ENCODE measurements around the gene RPL22.

DNA sequence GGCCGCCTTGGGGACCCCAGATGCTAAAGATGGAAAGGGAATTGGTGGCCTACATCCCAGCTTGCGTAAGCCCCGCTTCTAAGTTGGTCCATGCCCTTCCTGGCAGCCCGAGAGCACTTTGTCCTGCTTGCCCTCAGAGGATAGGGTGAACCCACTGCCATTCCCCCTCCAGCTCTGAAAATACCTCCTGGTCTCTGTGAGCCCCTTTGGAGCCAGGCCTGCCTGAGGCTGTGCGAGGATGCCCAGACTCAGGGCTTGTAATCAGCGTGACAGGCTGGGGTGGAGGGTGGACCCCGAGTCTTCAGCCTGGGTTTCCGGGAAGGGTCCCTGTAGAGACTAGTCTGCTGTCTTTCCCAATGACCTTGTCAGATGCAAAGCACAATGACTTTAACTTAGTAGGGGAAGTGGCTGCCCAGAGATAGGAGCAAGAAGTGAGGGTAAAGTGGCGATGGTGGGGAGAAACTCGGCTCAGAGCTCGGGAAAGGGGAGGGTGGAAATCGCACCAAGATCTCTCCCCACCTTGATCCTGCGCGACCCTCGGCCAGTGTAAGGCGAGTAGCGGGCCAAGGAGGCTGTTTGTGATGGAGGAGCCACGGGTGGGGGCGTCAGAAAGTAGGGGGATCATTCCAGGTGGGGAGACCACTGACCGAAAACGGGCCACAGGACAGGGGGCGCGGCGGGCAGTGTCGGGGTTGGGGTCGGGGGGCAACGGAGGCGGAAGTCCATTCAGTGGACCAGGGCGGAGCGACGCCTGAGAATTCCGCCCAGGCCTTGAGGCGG, 41.9 kb upstream of the RPL22 start:
- TF ChIP-seq, protein P1, sequence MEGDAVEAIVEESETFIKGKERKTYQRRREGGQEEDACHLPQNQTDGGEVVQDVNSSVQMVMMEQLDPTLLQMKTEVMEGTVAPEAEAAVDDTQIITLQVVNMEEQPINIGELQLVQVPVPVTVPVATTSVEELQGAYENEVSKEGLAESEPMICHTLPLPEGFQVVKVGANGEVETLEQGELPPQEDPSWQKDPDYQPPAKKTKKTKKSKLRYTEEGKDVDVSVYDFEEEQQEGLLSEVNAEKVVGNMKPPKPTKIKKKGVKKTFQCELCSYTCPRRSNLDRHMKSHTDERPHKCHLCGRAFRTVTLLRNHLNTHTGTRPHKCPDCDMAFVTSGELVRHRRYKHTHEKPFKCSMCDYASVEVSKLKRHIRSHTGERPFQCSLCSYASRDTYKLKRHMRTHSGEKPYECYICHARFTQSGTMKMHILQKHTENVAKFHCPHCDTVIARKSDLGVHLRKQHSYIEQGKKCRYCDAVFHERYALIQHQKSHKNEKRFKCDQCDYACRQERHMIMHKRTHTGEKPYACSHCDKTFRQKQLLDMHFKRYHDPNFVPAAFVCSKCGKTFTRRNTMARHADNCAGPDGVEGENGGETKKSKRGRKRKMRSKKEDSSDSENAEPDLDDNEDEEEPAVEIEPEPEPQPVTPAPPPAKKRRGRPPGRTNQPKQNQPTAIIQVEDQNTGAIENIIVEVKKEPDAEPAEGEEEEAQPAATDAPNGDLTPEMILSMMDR (IDR thresholded peaks at IDR 0.05) = no peak
- TF ChIP-seq POLR2A (IDR thresholded peaks at IDR 0.05) = no peak

Measured in heart left ventricle (tissue), 13 donors.